DND-41 (cell line): ENCODE results near the gene HOXD8.
A peak's percentile ranks its signal among the peaks of the same experiment; 100 is the strongest.

Experiments used
- ATAC-seq: fragments of 200-7000 bp; cut with Tn5 transposase; 3 replicates; pipeline ENCODE4 v1.9.1; 2021; ENCODE audit warnings: low read depth; ENCODE audit not compliant: insufficient read depth
- DNase-seq: peaks from one replicate; pipeline ENCODE4 v3.0.0-alpha.2; 2020
- H2AFZ ChIP-seq: 2 replicates; pipeline ENCODE4 v1.6.0; 2012; ENCODE audit warnings: low read depth, low read length
- H3K27ac ChIP-seq: 2 replicates; pipeline ENCODE4 v1.5.1; 2012; ENCODE audit warnings: low read length, inconsistent platforms
- H3K27me3 ChIP-seq: fragments of 200-600 bp; sonication (generic); 2 replicates; pipeline ENCODE4 v1.6.0; 2012; ENCODE audit warnings: low read length, mild to moderate bottlenecking, inconsistent platforms; ENCODE audit not compliant: insufficient read depth, poor library complexity
- H3K36me3 ChIP-seq: 2 replicates; pipeline ENCODE4 v1.5.1; 2012; ENCODE audit warnings: low read length, inconsistent platforms; ENCODE audit not compliant: insufficient read depth
- H3K4me1 ChIP-seq: 2 replicates; pipeline ENCODE4 v1.5.1; 2012; ENCODE audit warnings: mild to moderate bottlenecking, low read length; ENCODE audit not compliant: insufficient read depth
- H3K4me2 ChIP-seq: 2 replicates; pipeline ENCODE4 v1.6.0; 2012; ENCODE audit warnings: mild to moderate bottlenecking, moderate library complexity, low read length, inconsistent platforms; ENCODE audit not compliant: insufficient read depth
- H3K4me3 ChIP-seq, 2 experiments: fragments of 200-600 bp in 1 of 2; shearing (Covaris generic) in 1 of 2; 2 replicates each; pipeline ENCODE4 v1.5.1; 2012 to 2016; ENCODE audit warnings: inconsistent platforms in 2 of 2, low read length in 2 of 2, mild to moderate bottlenecking in 2 of 2, low read depth in 1 of 2, moderate library complexity in 1 of 2
- H3K79me2 ChIP-seq: 2 replicates; pipeline ENCODE4 v1.6.0; 2012; ENCODE audit warnings: low read length, inconsistent platforms; ENCODE audit not compliant: insufficient read depth
- H3K9ac ChIP-seq: 2 replicates; pipeline ENCODE4 v1.6.0; 2012; ENCODE audit warnings: low read depth, mild to moderate bottlenecking, inconsistent platforms, low read length, moderate library complexity
- H3K9me3 ChIP-seq: 2 replicates; pipeline ENCODE4 v1.5.1; 2012; ENCODE audit warnings: low read length, moderate library complexity, mild to moderate bottlenecking, inconsistent platforms; ENCODE audit not compliant: insufficient read depth, severe bottlenecking
- H4K20me1 ChIP-seq: 2 replicates; pipeline ENCODE4 v1.6.0; 2012; ENCODE audit warnings: low read length; ENCODE audit not compliant: insufficient read depth
- EZH2 ChIP-seq: IDR thresholded peaks from 3 replicates; pipeline ENCODE4 v1.6.1; 2012; ENCODE audit warnings: borderline replicate concordance, low read depth, mild to moderate bottlenecking, moderate library complexity, low read length, inconsistent platforms; ENCODE audit not compliant: severe bottlenecking
- TF ChIP-seq, protein P1 (sequence below): IDR thresholded peaks from 2 replicates; pipeline ENCODE4 v1.5.1; 2012; ENCODE audit warnings: borderline replicate concordance, low read length, moderate library complexity, mild to moderate bottlenecking; ENCODE audit not compliant: poor library complexity, severe bottlenecking; ENCODE audit errors: extremely low read depth

HOXD8 gene

DNA sequence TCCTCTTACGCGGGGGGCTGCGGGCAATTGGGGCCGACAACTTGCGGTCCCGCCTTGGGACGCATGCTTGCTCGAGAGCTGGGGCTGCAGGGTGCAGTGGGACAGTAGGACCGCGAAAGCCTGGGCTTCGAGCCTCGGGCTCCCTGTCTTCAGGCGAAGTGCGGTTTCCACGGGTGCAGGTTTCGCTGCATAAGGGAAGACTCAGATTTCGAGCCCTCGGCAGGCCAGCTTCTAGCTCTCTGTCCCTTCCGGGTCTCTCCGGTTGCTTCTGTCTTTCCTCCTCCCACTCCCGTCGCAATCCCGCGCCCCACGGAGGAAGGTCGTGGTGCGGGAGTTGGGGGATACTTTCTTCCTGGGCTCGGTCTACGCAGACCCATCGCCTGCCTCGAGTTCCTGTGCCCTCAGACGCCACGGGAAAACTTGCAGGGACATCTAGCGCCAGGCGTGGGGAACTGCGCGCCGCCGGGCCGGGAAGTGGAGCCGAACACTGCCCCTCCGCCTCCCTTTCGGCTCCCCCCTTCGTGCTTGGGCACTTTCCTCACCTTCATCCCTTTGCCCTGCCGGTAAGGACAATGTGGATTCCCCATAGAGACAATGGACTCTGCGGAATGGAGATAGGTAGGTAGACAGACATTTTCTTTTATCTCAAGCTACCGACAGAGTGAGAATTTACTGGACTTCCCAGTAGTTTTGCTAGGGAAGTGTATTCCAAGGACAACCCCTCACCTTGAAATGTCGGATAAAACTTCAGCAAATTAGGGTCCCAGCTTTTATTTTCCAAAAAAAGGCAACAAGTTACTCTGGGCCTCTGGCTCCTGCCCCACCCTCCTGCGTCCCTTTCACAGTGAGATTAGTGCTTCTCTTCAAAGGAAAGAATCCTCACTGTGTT is 41.2 kb upstream of the HOXD8 start:
- no peaks in the 10 kb centered on the region for H3K36me3 ChIP-seq
- no peak overlapping the region for H3K27ac ChIP-seq
- peaks cover 3% of the 10 kb centered on the region for H3K79me2 ChIP-seq
- H3K9me3 ChIP-seq, result no peaks in the 10 kb centered on the region
- H3K9ac ChIP-seq, result no peak overlapping the region
- peaks cover 11% of the 10 kb centered on the region for H3K4me1 ChIP-seq
- H4K20me1 ChIP-seq, result no peaks in the 10 kb centered on the region
- DNase-seq (peak; percentile 65), ATAC-seq (peak; percentile 69)
- H3K27me3 ChIP-seq, result no peaks in the 10 kb centered on the region
- H3K4me3 ChIP-seq, result no peak overlapping the region
- peak overlapping the region; percentile 41 for H2AFZ ChIP-seq
- TF ChIP-seq, protein P1, sequence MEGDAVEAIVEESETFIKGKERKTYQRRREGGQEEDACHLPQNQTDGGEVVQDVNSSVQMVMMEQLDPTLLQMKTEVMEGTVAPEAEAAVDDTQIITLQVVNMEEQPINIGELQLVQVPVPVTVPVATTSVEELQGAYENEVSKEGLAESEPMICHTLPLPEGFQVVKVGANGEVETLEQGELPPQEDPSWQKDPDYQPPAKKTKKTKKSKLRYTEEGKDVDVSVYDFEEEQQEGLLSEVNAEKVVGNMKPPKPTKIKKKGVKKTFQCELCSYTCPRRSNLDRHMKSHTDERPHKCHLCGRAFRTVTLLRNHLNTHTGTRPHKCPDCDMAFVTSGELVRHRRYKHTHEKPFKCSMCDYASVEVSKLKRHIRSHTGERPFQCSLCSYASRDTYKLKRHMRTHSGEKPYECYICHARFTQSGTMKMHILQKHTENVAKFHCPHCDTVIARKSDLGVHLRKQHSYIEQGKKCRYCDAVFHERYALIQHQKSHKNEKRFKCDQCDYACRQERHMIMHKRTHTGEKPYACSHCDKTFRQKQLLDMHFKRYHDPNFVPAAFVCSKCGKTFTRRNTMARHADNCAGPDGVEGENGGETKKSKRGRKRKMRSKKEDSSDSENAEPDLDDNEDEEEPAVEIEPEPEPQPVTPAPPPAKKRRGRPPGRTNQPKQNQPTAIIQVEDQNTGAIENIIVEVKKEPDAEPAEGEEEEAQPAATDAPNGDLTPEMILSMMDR, result peak; percentile 77
- TF ChIP-seq EZH2, result no peak
- H3K4me2 ChIP-seq, result peak overlapping the region; percentile 36; the same call in 1 of the 2 replicates

DNA sequence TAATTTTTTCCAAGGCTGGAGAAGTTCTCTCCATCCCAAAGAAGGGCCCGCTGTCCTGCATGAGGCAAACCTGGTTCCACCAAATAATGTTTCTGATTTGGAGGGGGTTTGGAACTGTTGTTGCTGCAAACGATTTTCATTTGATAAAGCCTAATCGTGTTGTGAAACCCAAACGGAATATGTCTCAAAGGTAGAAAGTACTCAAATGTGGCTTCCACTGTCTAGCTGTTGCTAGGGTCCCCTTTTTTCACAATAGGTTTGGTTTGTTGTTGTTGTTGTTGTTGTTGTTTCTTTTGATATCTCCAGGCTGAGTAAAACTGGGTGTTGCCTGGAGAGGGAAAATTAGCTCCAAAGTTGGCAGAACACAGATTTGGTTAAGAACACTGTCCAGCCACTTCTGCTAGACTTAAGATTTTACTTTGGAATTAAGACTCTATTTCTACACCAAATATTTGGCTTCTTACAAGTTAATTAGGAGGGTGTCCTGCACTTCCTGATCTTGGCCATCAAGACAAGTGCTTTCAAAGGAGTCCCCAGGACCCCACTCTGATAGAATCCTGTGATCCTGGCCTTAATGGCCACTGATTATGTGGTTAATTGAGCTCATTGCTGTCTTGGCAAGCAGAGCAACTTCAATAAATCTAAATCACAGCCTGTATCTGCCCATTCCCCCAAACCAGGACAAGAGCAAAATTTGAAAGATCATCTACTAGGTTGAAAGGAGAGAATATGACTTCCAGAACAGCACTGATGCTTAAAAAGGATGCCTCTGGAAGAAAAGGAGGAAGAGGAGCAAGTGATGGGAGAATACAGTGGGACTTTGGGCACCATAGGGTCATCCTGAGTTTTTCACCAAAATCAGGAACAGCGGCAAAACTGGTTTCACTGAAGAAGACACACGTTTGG is 40.3 kb upstream of the HOXD8 start:
- ATAC-seq (no peak), DNase-seq (no peak)
- no peaks in the 10 kb centered on the region for H3K9me3 ChIP-seq
- no peak overlapping the region for H3K4me2 ChIP-seq
- H3K27me3 ChIP-seq, result no peaks in the 10 kb centered on the region
- no peak overlapping the region for H3K9ac ChIP-seq
- no peaks in the 10 kb centered on the region for H3K36me3 ChIP-seq
- no peak overlapping the region for H2AFZ ChIP-seq
- H4K20me1 ChIP-seq, result no peaks in the 10 kb centered on the region
- peaks cover 20% of the 10 kb centered on the region for H3K4me1 ChIP-seq
- no peak overlapping the region for H3K27ac ChIP-seq
- peaks cover 12% of the 10 kb centered on the region for H3K79me2 ChIP-seq
- no peak for TF ChIP-seq EZH2
- H3K4me3 ChIP-seq, result no peak overlapping the region

DNA sequence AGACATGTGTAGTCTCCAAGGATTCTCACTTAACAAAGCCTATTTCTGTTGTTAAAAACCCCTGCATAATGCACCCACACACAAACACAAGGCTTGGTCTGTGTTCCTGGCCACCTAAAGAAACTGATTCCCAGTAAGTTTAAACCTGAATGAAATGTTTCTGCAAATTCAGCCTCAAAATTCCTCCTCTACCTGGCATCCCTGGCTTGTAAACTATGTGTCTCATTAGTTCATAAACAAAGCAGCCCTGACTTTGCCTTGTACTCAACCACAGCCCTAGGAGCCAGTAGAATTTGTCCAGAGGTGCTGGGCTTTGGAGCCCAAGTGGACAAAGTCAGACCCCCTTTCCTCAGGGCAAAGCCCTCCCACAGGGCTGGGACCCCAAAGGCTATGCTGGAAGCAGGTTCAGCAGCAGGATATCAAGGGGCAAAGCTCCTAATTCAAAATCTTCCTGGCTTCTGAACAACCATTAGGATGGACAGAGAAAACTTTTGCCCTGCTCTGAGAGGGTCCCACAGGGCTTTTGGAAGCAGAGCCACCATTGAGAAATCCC is 39.6 kb upstream of the HOXD8 start:
- no peaks in the 10 kb centered on the region for H3K27me3 ChIP-seq
- H3K79me2 ChIP-seq, result peaks cover 19% of the 10 kb centered on the region
- no peak overlapping the region for H3K9ac ChIP-seq

More for the DNA sequence above, 39.6 kb upstream of the HOXD8 start:
- H4K20me1 ChIP-seq, result no peaks in the 10 kb centered on the region
- no peaks in the 10 kb centered on the region for H3K9me3 ChIP-seq
- ATAC-seq (no peak), DNase-seq (no peak)
- peaks cover 28% of the 10 kb centered on the region for H3K4me1 ChIP-seq
- H2AFZ ChIP-seq, result no peak overlapping the region
- H3K4me3 ChIP-seq, result no peak overlapping the region
- H3K4me2 ChIP-seq, result no peak overlapping the region
- TF ChIP-seq, protein P1, result no peak
- no peak for TF ChIP-seq EZH2
- no peaks in the 10 kb centered on the region for H3K36me3 ChIP-seq
- no peak overlapping the region for H3K27ac ChIP-seq
